ENCODE results near the gene AKR1C8. TPM values are rescaled to one million over a fixed set of nuclear protein-coding genes. Genes with fewer than 3 reads are reported as not detected.

The AKR1C8 gene
- total and polyA plus RNA-seq, 10 of the 15 experiments (the other 5 are each of a cell fraction or from before 2014, with no cell fraction given), result 0.18 TPM; not detected in 9

- DNase-seq (ENCODE audit: low read depth, low spot score) (no peak), ATAC-seq (no peak), FAIRE-seq (no peak)
- no TSS peak for BruUV-seq (replicated peaks)
- Histone ChIP-seq H3K27me3 (replicated peaks in 1 of 2; ENCODE audit: control insufficient read depth in 2 of 2, insufficient read depth in 2 of 2, low read length in 1 of 2) (no peaks in the 10 kb centered on the region), H3K4me2 (ENCODE audit: control insufficient read depth, insufficient read depth) (no peak overlapping the region), H3K27ac (ENCODE audit: control insufficient read depth, insufficient read depth) (no peak overlapping the region), H3K4me3 (no peak overlapping the region), H3K9ac (ENCODE audit: control insufficient read depth, insufficient read depth, low read length) (no peak overlapping the region), H4K20me1 (ENCODE audit: control insufficient read depth, insufficient read depth) (no peaks in the 10 kb centered on the region), H3K9me3 (replicated peaks; ENCODE audit: control insufficient read depth, insufficient read depth, low read length) (no peaks in the 10 kb centered on the region), H3K4me1 (ENCODE audit: control insufficient read depth, insufficient read depth, low read length) (no peaks in the 10 kb centered on the region), H3K79me2 (ENCODE audit: control insufficient read depth, insufficient read depth, low read length) (no peaks in the 10 kb centered on the region), H3K36me3 (ENCODE audit: control insufficient read depth in 2 of 2, insufficient read depth in 2 of 2, low read length in 1 of 2) (no peaks in the 10 kb centered on the region), H2AFZ (ENCODE audit: control insufficient read depth, low read depth, low read length) (no peak overlapping the region)
- in situ Hi-C loops (cut with MboI) (no loop called here), intact Hi-C loops (cut with micrococcal nuclease; ENCODE audit: unreplicated experiment) (no loop called here)
- WGBS (ENCODE audit: insufficient coverage, insufficient replicate concordance, low lambda C conversion rate, missing lambda C conversion rate), result 14% methylated on average over 6 of the region's 6 CpGs
- CTCF ChIA-PET, result no interaction called here
- SMC1A ChIA-PET (ENCODE audit: uncharacterized antibody, unreplicated experiment), result interaction anchor here (0.7 kb wide), 1 partner anchor 16 kb away, joined by 4 read pairs; no protein-coding TSS in a partner anchor
- RAD21 ChIA-PET (ENCODE audit: unreplicated experiment), result no interaction called here
- TF ChIP-seq NR2C1 (IDR thresholded peaks at IDR 0.05), result no peak
- TF ChIP-seq EZH2 (IDR thresholded peaks at IDR 0.05; ENCODE audit: borderline replicate concordance, control insufficient read depth, low read depth, low read length), result no peak
- no peak for TF ChIP-seq CHD2 (IDR thresholded peaks at IDR 0.05; ENCODE audit: borderline replicate concordance, low read depth, low read length)
- no peak for TF ChIP-seq NFYB (IDR thresholded peaks at IDR 0.05; ENCODE audit: insufficient read depth, low read depth, low read length)
- no peak for TF ChIP-seq BMI1 (IDR thresholded peaks at IDR 0.05; ENCODE audit: borderline replicate concordance)
- TF ChIP-seq SREBF2 (IDR thresholded peaks at IDR 0.05; ENCODE audit: low read length), result no peak
- TF ChIP-seq E2F8 (IDR thresholded peaks at IDR 0.05; ENCODE audit: low read depth, partially characterized antibody), result no peak
- TF ChIP-seq SPI1 (IDR thresholded peaks at IDR 0.05; ENCODE audit: borderline replicate concordance, insufficient read depth, low read depth, low read length), result no peak
- no peak for TF ChIP-seq ZBTB4 (CRISPR knock-in tag; IDR thresholded peaks at IDR 0.05)
- no peak for TF ChIP-seq ZNF687 (IDR thresholded peaks at IDR 0.05)
- TF ChIP-seq CHD1 (IDR thresholded peaks at IDR 0.05; ENCODE audit: low read depth, low read length), result no peak
- POLR2A ChIA-PET, result no interaction called here
These were observed 49.3 kb upstream of the AKR1C8 start for GRCh38 chr10:5234106-5234860.

Measured in GM12878 (cell line).